Loucy (cell line): ENCODE data around the gene ATP1B3.

Source experiments
- EZH2phosphoT487 ChIP-seq: fragments of 200-600 bp; IDR thresholded peaks from 2 replicates; pipeline ENCODE4 v1.6.1; 2018; ENCODE audit warnings: antibody characterized with exemption, mild to moderate bottlenecking, moderate library complexity, borderline replicate concordance
- TF ChIP-seq, protein P1 (sequence below): fragments of 200-600 bp; sonication (generic); conservative IDR thresholded peaks from 2 replicates; pipeline ENCODE4 v1.5.1; 2014; ENCODE audit warnings: mild to moderate bottlenecking, antibody characterized with exemption, low read length

- TF ChIP-seq, protein P1, sequence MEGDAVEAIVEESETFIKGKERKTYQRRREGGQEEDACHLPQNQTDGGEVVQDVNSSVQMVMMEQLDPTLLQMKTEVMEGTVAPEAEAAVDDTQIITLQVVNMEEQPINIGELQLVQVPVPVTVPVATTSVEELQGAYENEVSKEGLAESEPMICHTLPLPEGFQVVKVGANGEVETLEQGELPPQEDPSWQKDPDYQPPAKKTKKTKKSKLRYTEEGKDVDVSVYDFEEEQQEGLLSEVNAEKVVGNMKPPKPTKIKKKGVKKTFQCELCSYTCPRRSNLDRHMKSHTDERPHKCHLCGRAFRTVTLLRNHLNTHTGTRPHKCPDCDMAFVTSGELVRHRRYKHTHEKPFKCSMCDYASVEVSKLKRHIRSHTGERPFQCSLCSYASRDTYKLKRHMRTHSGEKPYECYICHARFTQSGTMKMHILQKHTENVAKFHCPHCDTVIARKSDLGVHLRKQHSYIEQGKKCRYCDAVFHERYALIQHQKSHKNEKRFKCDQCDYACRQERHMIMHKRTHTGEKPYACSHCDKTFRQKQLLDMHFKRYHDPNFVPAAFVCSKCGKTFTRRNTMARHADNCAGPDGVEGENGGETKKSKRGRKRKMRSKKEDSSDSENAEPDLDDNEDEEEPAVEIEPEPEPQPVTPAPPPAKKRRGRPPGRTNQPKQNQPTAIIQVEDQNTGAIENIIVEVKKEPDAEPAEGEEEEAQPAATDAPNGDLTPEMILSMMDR = no peak
- no peak for TF ChIP-seq EZH2phosphoT487
These were observed 37.9 kb downstream of the ATP1B3 start for GRCh38 chr3:141914311-141914710.
